H1 (cell line): ENCODE results near the gene RABEPK. TPM values are rescaled to one million over a fixed set of nuclear protein-coding genes. Genes with fewer than 3 reads are reported as not detected.

Experiments used
- BACH1 ChIP-seq: IDR thresholded peaks from 2 replicates; pipeline ENCODE4 v1.6.1; 2012; ENCODE audit warnings: low read length, improper control_type of control experiment
- CEBPB ChIP-seq: IDR thresholded peaks from 2 replicates; pipeline ENCODE4 v1.6.1; 2012; ENCODE audit warnings: low read depth, low read length
- CHD1 ChIP-seq: IDR thresholded peaks from 2 replicates; pipeline ENCODE4 v1.6.1; 2012; ENCODE audit warnings: low read depth, low read length, improper control_type of control experiment
- NANOG ChIP-seq: IDR thresholded peaks from 2 replicates; pipeline ENCODE4 v1.6.1; 2011; ENCODE audit warnings: low read length, low read depth, mild to moderate bottlenecking, inconsistent platforms; ENCODE audit not compliant: insufficient read depth, poor library complexity, severe bottlenecking
- PHF8 ChIP-seq: fragments of 200-600 bp; sonication (generic); conservative IDR thresholded peaks from 2 replicates; pipeline ENCODE4 v1.7.1; 2012; ENCODE audit warnings: low read depth, mild to moderate bottlenecking, inconsistent platforms, low read length, moderate library complexity
- POLR2AphosphoS5 ChIP-seq: IDR thresholded peaks from 2 replicates; pipeline ENCODE4 v1.6.1; 2011; ENCODE audit warnings: low read depth, low read length
- RNF2 ChIP-seq: fragments of 200-900, 300-1000 bp; sonication (generic); IDR thresholded peaks from 2 replicates; pipeline ENCODE4 v1.7.1; 2016; ENCODE audit warnings: borderline replicate concordance, low read depth, mild to moderate bottlenecking, antibody characterized with exemption, low read length; ENCODE audit not compliant: poor library complexity, severe bottlenecking; ENCODE audit errors: missing control alignments
- polyA plus RNA-seq, 7 experiments: library from polyadenylated mRNA; depleted of rRNA in 3 of 7; stranded (reverse) in 5 of 7; unstranded in 2 of 7; fragments of >200 nt in 5 of 7; fragments of 200-250 nt in 2 of 7; gene quantifications; 1 replicate in 5 of 7; 2 replicates in 1 of 7; 4 replicates in 1 of 7; pipeline versions ENCODE4 v1.2.1 to v1.2.3, GENCODE V29; 2011 to 2013; ENCODE audit warnings: missing spikeins in 2 of 7, mixed read lengths in 2 of 7
- total RNA-seq: library from RNA; stranded (reverse); fragmentation: NEBNext Ultra II Directional; extraction: Animal tissue kit (Norgen Biotek cat#: 25700); gene quantifications from 2 replicates; pipeline ENCODE4 v1.2.1, GENCODE V29; 2021
- TF ChIP-seq, protein P1 (sequence below): fragments of 300-600 bp; sonication (generic); IDR thresholded peaks from 2 replicates; pipeline ENCODE4 v1.7.1; 2012; ENCODE audit warnings: low read length, moderate library complexity, mild to moderate bottlenecking, inconsistent platforms; ENCODE audit not compliant: insufficient replicate concordance

The RABEPK gene
- total and polyA plus RNA-seq, 2 of the 8 experiments (the other 6 are each of a cell fraction or from before 2014, with no cell fraction given) = 26.3 to 34.3 TPM

DNA sequence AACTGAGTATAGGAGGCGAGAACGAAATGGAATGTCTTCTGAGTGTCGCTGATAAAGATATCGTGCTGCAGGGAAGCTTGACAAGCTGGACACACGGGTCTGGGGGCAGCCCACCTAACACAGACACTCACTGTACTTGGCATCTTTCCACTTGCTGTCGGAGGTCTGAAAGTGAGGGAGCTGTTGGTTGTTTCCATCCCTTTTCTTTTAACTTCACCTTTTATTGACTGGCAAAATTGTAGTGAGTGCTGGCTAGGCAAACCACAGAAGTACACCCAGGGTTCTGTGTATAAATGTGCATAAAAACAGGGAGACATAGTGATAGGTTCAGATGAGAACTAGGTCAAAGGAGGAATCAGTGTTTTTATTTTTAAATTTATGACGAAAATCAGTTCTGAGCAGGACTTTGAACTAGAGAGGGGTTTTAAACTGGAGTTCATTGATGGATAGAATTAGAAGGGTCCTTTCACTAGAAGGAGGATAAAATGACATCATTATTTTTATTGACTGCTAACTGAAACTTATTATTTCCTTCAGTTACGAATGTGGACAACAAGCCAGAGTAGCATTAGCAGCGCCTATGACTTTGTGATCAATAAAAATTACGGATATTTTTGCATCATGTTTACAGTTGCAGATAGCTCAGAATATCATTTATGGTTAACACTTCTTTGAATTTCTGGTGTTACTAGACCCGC is 62.1 kb downstream of the RABEPK start (continued):
- TF ChIP-seq, protein P1, sequence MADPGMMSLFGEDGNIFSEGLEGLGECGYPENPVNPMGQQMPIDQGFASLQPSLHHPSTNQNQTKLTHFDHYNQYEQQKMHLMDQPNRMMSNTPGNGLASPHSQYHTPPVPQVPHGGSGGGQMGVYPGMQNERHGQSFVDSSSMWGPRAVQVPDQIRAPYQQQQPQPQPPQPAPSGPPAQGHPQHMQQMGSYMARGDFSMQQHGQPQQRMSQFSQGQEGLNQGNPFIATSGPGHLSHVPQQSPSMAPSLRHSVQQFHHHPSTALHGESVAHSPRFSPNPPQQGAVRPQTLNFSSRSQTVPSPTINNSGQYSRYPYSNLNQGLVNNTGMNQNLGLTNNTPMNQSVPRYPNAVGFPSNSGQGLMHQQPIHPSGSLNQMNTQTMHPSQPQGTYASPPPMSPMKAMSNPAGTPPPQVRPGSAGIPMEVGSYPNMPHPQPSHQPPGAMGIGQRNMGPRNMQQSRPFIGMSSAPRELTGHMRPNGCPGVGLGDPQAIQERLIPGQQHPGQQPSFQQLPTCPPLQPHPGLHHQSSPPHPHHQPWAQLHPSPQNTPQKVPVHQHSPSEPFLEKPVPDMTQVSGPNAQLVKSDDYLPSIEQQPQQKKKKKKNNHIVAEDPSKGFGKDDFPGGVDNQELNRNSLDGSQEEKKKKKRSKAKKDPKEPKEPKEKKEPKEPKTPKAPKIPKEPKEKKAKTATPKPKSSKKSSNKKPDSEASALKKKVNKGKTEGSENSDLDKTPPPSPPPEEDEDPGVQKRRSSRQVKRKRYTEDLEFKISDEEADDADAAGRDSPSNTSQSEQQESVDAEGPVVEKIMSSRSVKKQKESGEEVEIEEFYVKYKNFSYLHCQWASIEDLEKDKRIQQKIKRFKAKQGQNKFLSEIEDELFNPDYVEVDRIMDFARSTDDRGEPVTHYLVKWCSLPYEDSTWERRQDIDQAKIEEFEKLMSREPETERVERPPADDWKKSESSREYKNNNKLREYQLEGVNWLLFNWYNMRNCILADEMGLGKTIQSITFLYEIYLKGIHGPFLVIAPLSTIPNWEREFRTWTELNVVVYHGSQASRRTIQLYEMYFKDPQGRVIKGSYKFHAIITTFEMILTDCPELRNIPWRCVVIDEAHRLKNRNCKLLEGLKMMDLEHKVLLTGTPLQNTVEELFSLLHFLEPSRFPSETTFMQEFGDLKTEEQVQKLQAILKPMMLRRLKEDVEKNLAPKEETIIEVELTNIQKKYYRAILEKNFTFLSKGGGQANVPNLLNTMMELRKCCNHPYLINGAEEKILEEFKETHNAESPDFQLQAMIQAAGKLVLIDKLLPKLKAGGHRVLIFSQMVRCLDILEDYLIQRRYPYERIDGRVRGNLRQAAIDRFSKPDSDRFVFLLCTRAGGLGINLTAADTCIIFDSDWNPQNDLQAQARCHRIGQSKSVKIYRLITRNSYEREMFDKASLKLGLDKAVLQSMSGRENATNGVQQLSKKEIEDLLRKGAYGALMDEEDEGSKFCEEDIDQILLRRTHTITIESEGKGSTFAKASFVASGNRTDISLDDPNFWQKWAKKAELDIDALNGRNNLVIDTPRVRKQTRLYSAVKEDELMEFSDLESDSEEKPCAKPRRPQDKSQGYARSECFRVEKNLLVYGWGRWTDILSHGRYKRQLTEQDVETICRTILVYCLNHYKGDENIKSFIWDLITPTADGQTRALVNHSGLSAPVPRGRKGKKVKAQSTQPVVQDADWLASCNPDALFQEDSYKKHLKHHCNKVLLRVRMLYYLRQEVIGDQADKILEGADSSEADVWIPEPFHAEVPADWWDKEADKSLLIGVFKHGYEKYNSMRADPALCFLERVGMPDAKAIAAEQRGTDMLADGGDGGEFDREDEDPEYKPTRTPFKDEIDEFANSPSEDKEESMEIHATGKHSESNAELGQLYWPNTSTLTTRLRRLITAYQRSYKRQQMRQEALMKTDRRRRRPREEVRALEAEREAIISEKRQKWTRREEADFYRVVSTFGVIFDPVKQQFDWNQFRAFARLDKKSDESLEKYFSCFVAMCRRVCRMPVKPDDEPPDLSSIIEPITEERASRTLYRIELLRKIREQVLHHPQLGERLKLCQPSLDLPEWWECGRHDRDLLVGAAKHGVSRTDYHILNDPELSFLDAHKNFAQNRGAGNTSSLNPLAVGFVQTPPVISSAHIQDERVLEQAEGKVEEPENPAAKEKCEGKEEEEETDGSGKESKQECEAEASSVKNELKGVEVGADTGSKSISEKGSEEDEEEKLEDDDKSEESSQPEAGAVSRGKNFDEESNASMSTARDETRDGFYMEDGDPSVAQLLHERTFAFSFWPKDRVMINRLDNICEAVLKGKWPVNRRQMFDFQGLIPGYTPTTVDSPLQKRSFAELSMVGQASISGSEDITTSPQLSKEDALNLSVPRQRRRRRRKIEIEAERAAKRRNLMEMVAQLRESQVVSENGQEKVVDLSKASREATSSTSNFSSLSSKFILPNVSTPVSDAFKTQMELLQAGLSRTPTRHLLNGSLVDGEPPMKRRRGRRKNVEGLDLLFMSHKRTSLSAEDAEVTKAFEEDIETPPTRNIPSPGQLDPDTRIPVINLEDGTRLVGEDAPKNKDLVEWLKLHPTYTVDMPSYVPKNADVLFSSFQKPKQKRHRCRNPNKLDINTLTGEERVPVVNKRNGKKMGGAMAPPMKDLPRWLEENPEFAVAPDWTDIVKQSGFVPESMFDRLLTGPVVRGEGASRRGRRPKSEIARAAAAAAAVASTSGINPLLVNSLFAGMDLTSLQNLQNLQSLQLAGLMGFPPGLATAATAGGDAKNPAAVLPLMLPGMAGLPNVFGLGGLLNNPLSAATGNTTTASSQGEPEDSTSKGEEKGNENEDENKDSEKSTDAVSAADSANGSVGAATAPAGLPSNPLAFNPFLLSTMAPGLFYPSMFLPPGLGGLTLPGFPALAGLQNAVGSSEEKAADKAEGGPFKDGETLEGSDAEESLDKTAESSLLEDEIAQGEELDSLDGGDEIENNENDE = no peak
- TF ChIP-seq CEBPB (no peak), POLR2AphosphoS5 (no peak), NANOG (no peak), RNF2 (no peak), CHD1 (no peak), BACH1 (no peak), PHF8 (no peak)
